SK-N-SH treated with all-trans-retinoic acid at 6 μM for 48 hours (cell line): ENCODE results near the gene NGFR.
"Not testable (repeated sequence)": the region's sequence is repeated elsewhere in the genome, so short reads cannot be mapped to it uniquely, and the experiment has no call there.

Experiments used
- ATAC-seq: fragments of 200-7000 bp; cut with Tn5 transposase; 3 replicates; pipeline ENCODE4 v1.9.1; 2020; ENCODE audit warnings: mild to moderate bottlenecking, moderate library complexity
- ARNTL ChIP-seq: fragments of 450-650 bp; formaldehyde crosslinking; IDR thresholded peaks from 2 replicates; pipeline ENCODE4 v1.5.0; 2020; ENCODE audit warnings: low read depth, mild to moderate bottlenecking, moderate library complexity, borderline replicate concordance
- BACH2 ChIP-seq: fragments of 250-450 bp; sonication (Bioruptor Pico); IDR thresholded peaks from 2 replicates; pipeline ENCODE4 v1.9.0; 2021; ENCODE audit warnings: mild to moderate bottlenecking, borderline replicate concordance
- CSDC2 ChIP-seq: fragments of 250-450 bp; sonication (Bioruptor Pico); IDR thresholded peaks from 2 replicates; pipeline ENCODE4 v1.5.0; 2020; ENCODE audit warnings: mild to moderate bottlenecking, moderate library complexity
- ESRRG ChIP-seq: fragments of 250-450 bp; sonication (Bioruptor Pico); IDR thresholded peaks from 2 replicates; pipeline ENCODE4 v1.6.1; 2021; ENCODE audit warnings: mild to moderate bottlenecking
- GLIS3 ChIP-seq: fragments of 250-450 bp; sonication (Bioruptor Pico); IDR thresholded peaks from 2 replicates; pipeline ENCODE4 v1.5.0; 2020; ENCODE audit warnings: mild to moderate bottlenecking, moderate library complexity
- ISL1 ChIP-seq: fragments of 250-450 bp; sonication (Bioruptor Pico); IDR thresholded peaks from 2 replicates; pipeline ENCODE4 v2.1.2; 2022; ENCODE audit warnings: mild to moderate bottlenecking, moderate library complexity
- OSR1 ChIP-seq: fragments of 250-450 bp; sonication (Bioruptor Pico); IDR thresholded peaks from 2 replicates; pipeline ENCODE4 v1.8.0; 2022; ENCODE audit warnings: moderate library complexity, mild to moderate bottlenecking, inconsistent platforms
- SNAI2 ChIP-seq: fragments of 250-450 bp; sonication (Bioruptor Pico); IDR thresholded peaks from 2 replicates; pipeline ENCODE4 v1.5.0; 2020; ENCODE audit warnings: mild to moderate bottlenecking, moderate library complexity
- TCF4 ChIP-seq: fragments of 250-450 bp; sonication (Bioruptor Pico); IDR thresholded peaks from 2 replicates; pipeline ENCODE4 v1.8.0; 2021; ENCODE audit warnings: mild to moderate bottlenecking, moderate library complexity, borderline replicate concordance
- TOX ChIP-seq: fragments of 250-450 bp; sonication (Bioruptor Pico); IDR thresholded peaks from 2 replicates; pipeline ENCODE4 v1.8.0; 2021; ENCODE audit warnings: mild to moderate bottlenecking, moderate library complexity, borderline replicate concordance
- ZC3H10 ChIP-seq: fragments of 250-450 bp; sonication (Bioruptor Pico); IDR thresholded peaks from 2 replicates; pipeline ENCODE4 v1.5.1; 2021; ENCODE audit warnings: mild to moderate bottlenecking, moderate library complexity
- ZFP3 ChIP-seq: fragments of 250-450 bp; sonication (Bioruptor Pico); IDR thresholded peaks from 2 replicates; pipeline ENCODE4 v1.5.0; 2020; ENCODE audit warnings: mild to moderate bottlenecking, moderate library complexity
- ZFP30 ChIP-seq: fragments of 450-650 bp; formaldehyde crosslinking; IDR thresholded peaks from 2 replicates; pipeline ENCODE4 v1.5.0; 2022; ENCODE audit warnings: mild to moderate bottlenecking, moderate library complexity
- ZNF70 ChIP-seq: fragments of 450-650 bp; formaldehyde crosslinking; IDR thresholded peaks from 2 replicates; pipeline ENCODE4 v1.5.0; 2020; ENCODE audit warnings: mild to moderate bottlenecking, moderate library complexity
- ZNF8 ChIP-seq: fragments of 450-650 bp; formaldehyde crosslinking; IDR thresholded peaks from 2 replicates; pipeline ENCODE4 v1.5.0; 2020; ENCODE audit warnings: mild to moderate bottlenecking, moderate library complexity
- TF ChIP-seq, protein P1 (sequence below): fragments of 250-450 bp; sonication (Bioruptor Pico); IDR thresholded peaks from 2 replicates; pipeline ENCODE4 v1.8.0; 2021; ENCODE audit warnings: low read depth, mild to moderate bottlenecking, moderate library complexity, borderline replicate concordance
- TF ChIP-seq, protein P2 (sequence below): fragments of 250-450 bp; sonication (Bioruptor Pico); IDR thresholded peaks from 2 replicates; pipeline ENCODE4 v1.8.0; 2020; ENCODE audit warnings: mild to moderate bottlenecking, moderate library complexity, borderline replicate concordance
- TF ChIP-seq, protein P3 (sequence below): fragments of 250-450 bp; sonication (Bioruptor Pico); IDR thresholded peaks from 2 replicates; pipeline ENCODE4 v1.5.1; 2021; ENCODE audit warnings: mild to moderate bottlenecking, moderate library complexity
- TF ChIP-seq, protein P4 (sequence below): fragments of 250-450 bp; sonication (Bioruptor Pico); IDR thresholded peaks from 2 replicates; pipeline ENCODE4 v1.5.1; 2020; ENCODE audit warnings: low read depth, mild to moderate bottlenecking, moderate library complexity
- TF ChIP-seq, protein P5 (sequence below): fragments of 250-450 bp; sonication (Bioruptor Pico); IDR thresholded peaks from 2 replicates; pipeline ENCODE4 v1.5.0; 2020; ENCODE audit warnings: mild to moderate bottlenecking, moderate library complexity

The NGFR gene

DNA sequence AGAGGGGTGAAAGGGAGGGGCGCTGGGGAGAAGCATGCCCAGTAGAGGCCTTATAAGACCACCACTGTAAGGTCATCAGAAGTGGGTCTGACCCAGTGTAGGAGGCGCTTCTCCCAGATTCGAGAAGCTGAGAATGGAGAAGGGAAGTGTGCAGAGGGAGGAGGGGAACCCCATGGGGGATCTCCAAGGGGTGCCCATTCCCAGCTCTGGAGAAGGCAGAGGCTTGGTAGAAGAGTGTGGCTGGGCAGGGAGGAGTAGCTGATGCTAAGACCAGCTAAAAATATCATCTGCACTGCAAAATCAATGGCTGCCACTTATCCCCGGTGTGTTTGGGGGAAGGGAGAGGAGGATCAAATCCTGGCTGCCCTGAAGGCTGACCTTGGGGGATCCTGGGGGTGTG lies 7.2 kb downstream of the NGFR start:
- ATAC-seq: no peak
- TF ChIP-seq ESRRG (CRISPR knock-in tag) (no peak), ZNF70 (CRISPR knock-in tag) (no peak), TCF4 (CRISPR knock-in tag) (no peak), SNAI2 (no peak), ZFP3 (CRISPR knock-in tag) (no peak)
- TF ChIP-seq, protein P1, sequence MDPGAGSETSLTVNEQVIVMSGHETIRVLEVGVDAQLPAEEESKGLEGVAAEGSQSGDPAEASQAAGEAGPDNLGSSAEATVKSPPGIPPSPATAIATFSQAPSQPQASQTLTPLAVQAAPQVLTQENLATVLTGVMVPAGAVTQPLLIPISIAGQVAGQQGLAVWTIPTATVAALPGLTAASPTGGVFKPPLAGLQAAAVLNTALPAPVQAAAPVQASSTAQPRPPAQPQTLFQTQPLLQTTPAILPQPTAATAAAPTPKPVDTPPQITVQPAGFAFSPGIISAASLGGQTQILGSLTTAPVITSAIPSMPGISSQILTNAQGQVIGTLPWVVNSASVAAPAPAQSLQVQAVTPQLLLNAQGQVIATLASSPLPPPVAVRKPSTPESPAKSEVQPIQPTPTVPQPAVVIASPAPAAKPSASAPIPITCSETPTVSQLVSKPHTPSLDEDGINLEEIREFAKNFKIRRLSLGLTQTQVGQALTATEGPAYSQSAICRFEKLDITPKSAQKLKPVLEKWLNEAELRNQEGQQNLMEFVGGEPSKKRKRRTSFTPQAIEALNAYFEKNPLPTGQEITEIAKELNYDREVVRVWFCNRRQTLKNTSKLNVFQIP: no peak

DNA sequence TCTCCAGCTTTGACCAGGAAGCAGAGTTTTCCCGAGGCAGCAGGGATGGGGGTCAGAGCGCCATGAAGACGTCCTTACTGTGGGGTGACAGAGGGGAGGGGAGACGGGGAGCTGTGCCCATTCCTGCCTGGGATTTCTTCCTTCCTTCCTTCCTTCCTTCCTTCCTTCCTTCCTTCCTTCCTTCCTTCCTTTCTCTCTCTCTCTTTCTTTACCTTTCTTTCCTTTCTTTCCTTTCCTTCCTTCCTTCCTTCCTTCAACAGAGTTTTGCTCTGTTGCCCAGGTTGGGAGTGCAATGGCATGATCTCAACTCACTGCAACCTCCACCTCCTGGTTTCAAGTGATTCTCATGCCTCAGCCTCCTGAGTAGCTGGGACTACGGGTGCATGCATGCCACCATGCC lies 7.6 kb downstream of the NGFR start:
- not testable (repeated sequence) for ATAC-seq

DNA sequence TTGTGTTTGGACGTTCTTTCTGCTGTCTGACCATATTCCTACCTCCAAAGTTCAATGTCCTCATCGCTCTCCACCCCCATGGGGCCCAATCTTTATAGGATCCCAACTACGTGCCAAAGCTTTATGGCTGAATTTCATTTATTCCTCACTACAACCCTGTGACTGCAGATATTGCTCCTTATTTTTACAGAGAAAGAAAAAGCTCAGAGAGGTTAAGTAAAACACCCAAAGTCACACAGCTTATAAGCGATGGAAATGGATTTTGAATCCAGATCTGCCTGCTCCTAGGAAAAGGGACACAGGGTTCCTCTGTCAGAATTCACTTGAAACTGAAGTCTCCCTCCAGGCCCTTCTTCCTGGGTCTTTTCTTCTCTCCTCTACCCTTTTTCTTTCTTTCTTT lies 9.3 kb downstream of the NGFR start:
- ATAC-seq: no peak
- TF ChIP-seq ZFP30 (CRISPR knock-in tag) (no peak), OSR1 (CRISPR knock-in tag) (no peak), ZC3H10 (CRISPR knock-in tag) (no peak), ARNTL (CRISPR knock-in tag) (no peak), ISL1 (CRISPR knock-in tag) (no peak), GLIS3 (CRISPR knock-in tag) (no peak), ZNF8 (CRISPR knock-in tag) (no peak), TOX (CRISPR knock-in tag) (no peak), CSDC2 (CRISPR knock-in tag) (no peak), ZFP3 (CRISPR knock-in tag) (no peak), ZNF70 (CRISPR knock-in tag) (no peak), SNAI2 (no peak), BACH2 (CRISPR knock-in tag) (no peak)
- TF ChIP-seq, protein P2, sequence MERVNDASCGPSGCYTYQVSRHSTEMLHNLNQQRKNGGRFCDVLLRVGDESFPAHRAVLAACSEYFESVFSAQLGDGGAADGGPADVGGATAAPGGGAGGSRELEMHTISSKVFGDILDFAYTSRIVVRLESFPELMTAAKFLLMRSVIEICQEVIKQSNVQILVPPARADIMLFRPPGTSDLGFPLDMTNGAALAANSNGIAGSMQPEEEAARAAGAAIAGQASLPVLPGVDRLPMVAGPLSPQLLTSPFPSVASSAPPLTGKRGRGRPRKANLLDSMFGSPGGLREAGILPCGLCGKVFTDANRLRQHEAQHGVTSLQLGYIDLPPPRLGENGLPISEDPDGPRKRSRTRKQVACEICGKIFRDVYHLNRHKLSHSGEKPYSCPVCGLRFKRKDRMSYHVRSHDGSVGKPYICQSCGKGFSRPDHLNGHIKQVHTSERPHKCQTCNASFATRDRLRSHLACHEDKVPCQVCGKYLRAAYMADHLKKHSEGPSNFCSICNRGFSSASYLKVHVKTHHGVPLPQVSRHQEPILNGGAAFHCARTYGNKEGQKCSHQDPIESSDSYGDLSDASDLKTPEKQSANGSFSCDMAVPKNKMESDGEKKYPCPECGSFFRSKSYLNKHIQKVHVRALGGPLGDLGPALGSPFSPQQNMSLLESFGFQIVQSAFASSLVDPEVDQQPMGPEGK (CRISPR knock-in tag): no peak
- TF ChIP-seq, protein P3, sequence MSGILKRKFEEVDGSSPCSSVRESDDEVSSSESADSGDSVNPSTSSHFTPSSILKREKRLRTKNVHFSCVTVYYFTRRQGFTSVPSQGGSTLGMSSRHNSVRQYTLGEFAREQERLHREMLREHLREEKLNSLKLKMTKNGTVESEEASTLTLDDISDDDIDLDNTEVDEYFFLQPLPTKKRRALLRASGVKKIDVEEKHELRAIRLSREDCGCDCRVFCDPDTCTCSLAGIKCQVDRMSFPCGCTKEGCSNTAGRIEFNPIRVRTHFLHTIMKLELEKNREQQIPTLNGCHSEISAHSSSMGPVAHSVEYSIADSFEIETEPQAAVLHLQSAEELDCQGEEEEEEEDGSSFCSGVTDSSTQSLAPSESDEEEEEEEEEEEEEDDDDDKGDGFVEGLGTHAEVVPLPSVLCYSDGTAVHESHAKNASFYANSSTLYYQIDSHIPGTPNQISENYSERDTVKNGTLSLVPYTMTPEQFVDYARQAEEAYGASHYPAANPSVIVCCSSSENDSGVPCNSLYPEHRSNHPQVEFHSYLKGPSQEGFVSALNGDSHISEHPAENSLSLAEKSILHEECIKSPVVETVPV (CRISPR knock-in tag): no peak
- TF ChIP-seq, protein P1: no peak
- TF ChIP-seq, protein P4, sequence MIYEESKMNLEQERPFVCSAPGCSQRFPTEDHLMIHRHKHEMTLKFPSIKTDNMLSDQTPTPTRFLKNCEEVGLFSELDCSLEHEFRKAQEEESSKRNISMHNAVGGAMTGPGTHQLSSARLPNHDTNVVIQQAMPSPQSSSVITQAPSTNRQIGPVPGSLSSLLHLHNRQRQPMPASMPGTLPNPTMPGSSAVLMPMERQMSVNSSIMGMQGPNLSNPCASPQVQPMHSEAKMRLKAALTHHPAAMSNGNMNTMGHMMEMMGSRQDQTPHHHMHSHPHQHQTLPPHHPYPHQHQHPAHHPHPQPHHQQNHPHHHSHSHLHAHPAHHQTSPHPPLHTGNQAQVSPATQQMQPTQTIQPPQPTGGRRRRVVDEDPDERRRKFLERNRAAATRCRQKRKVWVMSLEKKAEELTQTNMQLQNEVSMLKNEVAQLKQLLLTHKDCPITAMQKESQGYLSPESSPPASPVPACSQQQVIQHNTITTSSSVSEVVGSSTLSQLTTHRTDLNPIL (CRISPR knock-in tag): no peak
- TF ChIP-seq, protein P5, sequence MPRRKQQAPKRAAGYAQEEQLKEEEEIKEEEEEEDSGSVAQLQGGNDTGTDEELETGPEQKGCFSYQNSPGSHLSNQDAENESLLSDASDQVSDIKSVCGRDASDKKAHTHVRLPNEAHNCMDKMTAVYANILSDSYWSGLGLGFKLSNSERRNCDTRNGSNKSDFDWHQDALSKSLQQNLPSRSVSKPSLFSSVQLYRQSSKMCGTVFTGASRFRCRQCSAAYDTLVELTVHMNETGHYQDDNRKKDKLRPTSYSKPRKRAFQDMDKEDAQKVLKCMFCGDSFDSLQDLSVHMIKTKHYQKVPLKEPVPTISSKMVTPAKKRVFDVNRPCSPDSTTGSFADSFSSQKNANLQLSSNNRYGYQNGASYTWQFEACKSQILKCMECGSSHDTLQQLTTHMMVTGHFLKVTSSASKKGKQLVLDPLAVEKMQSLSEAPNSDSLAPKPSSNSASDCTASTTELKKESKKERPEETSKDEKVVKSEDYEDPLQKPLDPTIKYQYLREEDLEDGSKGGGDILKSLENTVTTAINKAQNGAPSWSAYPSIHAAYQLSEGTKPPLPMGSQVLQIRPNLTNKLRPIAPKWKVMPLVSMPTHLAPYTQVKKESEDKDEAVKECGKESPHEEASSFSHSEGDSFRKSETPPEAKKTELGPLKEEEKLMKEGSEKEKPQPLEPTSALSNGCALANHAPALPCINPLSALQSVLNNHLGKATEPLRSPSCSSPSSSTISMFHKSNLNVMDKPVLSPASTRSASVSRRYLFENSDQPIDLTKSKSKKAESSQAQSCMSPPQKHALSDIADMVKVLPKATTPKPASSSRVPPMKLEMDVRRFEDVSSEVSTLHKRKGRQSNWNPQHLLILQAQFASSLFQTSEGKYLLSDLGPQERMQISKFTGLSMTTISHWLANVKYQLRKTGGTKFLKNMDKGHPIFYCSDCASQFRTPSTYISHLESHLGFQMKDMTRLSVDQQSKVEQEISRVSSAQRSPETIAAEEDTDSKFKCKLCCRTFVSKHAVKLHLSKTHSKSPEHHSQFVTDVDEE (CRISPR knock-in tag): no peak
